ENCODE results near the gene STARD9. TPM values are rescaled to one million over a fixed set of nuclear protein-coding genes. Genes with fewer than 3 reads are reported as not detected.
A peak's percentile ranks its signal among the peaks of the same experiment; 100 is the strongest.

Gene STARD9
- total RNA-seq, 1 experiment from 2014 or later: 15.2 TPM

DNA sequence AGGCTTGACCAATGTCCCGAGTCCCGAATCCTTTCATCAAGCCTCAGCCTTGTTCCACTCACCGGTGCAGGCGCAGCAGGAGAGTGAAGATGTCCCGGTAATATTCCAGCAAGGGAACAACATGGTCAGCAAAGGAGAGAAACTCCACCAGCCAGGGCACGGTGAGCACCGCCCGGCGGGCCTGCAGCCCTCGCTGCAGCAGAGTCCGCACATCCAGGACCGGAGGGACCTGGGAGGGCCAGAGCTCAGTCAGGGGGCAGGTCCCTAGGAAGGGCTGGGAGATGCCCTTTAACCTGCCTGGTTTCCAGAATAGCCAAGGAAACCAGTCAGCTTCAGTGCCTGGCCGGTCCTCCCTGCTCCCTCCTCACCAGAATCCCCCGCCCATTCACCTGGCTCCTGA is 155.1 kb downstream of the STARD9 start:
- DNase-seq: no peak
- no peak overlapping the region for H3K27ac ChIP-seq
- H3K4me3 ChIP-seq: no peak overlapping the region
- H3K27me3 ChIP-seq: no peaks in the 10 kb centered on the region
- peaks cover 7% of the 10 kb centered on the region; the same call in 1 of the 2 replicates for H3K4me1 ChIP-seq
- peaks cover 70% of the 10 kb centered on the region for H3K36me3 ChIP-seq
- H3K9me3 ChIP-seq (replicated peaks): no peaks in the 10 kb centered on the region

DNA sequence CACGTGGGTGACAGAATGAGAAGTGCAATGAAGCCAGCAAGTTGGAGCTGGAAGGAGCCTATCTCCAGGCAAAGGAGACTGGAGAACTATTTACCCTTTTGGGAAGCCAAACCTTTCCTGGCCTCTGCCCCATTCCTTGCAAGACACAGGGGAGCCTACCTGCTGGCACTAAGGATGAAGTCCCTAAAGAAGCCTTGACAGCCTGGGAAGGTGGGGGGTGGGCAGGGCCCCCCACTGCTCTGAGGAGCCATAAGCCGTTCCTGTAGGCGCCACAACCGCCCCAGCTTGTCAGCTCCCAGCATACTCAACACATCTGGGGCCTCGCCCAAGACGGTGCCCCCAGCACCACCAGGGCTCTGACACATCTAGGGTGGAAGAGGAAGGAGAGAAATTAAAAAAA is 156.1 kb downstream of the STARD9 start:
- Histone ChIP-seq H3K9me3 (replicated peaks) (no peaks in the 10 kb centered on the region), H3K4me1 (peaks cover 10% of the 10 kb centered on the region; the same call in 1 of the 2 replicates), H3K36me3 (peaks cover 63% of the 10 kb centered on the region)

DNA sequence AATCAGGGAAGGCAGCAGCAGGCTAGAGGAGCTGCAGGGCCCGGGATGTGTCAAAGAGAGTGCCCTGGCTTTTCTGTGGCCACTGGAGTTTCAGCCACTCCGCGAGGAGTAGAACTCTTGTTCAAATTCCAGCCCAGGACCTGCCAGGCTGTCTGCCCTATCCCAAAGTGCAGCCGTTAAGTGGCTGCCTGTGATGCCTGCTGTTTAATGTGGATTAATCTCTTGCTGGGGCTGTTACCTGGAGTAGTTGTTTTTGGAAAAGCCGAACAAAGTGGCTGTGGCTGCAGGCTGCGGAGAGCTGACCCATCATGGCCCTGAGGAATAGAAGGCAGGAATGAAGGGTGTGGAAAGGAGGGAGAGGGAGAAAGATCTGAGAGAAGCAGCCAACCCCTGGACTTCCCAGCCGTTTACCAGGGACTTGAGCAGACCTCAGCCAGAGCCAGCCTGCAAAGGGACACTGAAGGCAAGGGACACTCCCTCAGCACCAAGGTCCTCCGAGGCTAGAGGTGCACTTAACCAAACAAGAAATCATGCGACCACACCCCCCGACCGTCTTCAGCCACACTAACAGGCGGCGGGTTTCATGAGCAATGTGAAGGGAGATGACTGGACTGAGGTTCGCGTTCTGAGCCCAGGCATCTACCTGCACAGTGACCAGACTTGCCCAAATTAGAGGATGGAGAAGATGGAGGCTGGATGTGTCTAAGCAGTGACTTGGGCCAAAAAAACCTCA is 156.9 kb downstream of the STARD9 start:
- DNase-seq: no peak
- no peak overlapping the region for H3K4me3 ChIP-seq
- H3K4me1 ChIP-seq: peaks cover 10% of the 10 kb centered on the region; the same call in 1 of the 2 replicates
- peaks cover 55% of the 10 kb centered on the region for H3K36me3 ChIP-seq
- H3K9me3 ChIP-seq (replicated peaks): no peaks in the 10 kb centered on the region
- H3K27ac ChIP-seq: no peak overlapping the region
- no peaks in the 10 kb centered on the region for H3K27me3 ChIP-seq

More for the DNA sequence above, 156.1 kb downstream of the STARD9 start:
- Histone ChIP-seq H3K27ac (no peak overlapping the region), H3K27me3 (no peaks in the 10 kb centered on the region), H3K4me3 (no peak overlapping the region)
- DNase-seq: no peak

DNA sequence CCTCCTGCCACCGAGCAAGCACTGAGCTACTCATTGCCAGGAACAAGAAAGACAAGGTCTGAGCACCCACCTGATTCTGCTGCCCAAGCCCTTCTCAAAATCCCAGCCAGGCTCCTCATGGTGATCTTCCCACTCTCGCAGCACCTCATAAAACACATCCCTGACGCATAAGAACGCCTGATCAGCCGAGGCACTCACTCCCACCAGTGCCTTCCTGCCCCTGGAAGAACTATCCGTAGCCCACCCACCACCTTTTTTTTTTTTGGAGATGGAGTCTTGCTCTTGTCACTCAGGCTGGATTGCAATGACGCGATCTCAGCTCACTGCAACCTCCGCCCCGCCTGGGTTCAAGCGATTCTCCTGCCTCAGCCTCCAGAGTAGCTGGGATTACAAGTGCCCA is 157.6 kb downstream of the STARD9 start:
- H3K36me3 ChIP-seq: peaks cover 47% of the 10 kb centered on the region
- H3K9me3 ChIP-seq (replicated peaks): no peaks in the 10 kb centered on the region
- H3K27ac ChIP-seq: no peak overlapping the region
- no peak for DNase-seq
- no peak overlapping the region for H3K4me3 ChIP-seq
- H3K27me3 ChIP-seq: no peaks in the 10 kb centered on the region
- peaks cover 10% of the 10 kb centered on the region; the same call in 1 of the 2 replicates for H3K4me1 ChIP-seq

DNA sequence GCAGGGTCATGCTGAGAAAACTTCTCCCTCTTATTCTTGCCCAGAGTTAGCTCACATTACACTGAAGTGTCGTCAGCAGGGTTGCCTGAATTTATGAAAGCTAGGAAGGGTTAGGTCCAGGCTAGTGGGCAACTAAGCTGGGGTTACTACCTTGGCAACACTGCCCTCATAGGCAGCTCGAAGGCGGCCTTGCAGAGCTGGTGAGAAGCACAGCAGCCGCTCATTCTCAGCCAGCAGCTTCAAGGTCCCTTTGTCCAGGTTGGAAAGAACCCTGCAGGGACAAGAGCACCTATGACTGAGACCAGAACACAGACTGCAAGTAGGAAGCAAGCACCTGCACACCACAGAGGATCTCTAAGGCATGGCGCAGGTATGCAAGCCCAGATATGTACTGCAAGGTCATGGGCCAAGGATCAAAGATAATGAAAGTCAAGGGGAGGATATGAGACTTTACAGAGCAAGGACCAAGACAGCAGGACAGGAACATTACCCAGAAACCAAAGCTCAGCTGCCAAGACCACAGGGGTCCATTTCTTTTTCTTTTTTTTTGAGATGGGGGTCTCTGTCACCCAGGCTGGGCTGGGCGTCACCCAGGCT is 158.8 kb downstream of the STARD9 start:
- Histone ChIP-seq H3K27me3 (no peaks in the 10 kb centered on the region), H3K4me3 (no peak overlapping the region), H3K4me1 (peaks cover 4% of the 10 kb centered on the region; the same call in 1 of the 2 replicates), H3K36me3 (peaks cover 40% of the 10 kb centered on the region), H3K9me3 (replicated peaks) (no peaks in the 10 kb centered on the region), H3K27ac (no peak overlapping the region)
- DNase-seq: no peak

DNA sequence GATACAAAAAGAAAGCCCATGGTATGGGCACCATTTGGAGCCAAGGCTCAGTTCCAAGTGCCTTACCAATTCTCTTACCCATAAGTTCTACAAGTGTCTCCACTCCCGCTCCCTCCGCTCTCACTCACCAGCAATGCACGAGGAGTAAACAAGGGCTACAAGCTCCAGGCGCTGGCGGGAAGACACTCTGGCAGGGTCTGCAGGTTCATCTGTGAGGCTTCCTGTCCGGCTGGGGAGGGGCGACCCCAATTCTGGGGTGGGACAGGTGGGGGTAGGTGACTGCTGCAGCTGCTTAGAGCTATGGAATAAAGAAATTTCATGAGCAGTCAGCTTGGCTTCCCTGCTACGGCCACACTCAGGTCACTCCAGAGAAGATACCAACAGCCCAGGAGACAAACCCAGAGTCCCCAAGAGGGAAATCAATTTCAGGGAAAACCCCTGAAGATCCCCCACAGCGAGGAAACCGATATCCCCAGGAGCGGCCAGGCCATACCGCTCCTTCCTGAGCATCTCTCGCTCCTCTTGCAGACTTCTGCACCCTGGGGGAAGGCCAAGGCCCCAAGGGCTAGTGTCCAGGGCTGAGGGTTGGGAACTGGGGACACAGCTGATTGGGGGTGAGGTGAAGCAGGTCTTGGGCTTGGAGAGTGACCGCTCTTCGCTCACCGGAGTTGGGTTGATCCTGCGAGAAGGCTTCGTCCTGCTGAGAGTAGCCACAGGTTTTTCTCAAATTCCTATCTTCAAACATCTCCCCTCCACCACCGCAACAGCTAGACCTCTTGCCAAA is 160.2 kb downstream of the STARD9 start:
- H3K4me1 ChIP-seq: peaks cover 4% of the 10 kb centered on the region; the same call in 1 of the 2 replicates
- H3K27me3 ChIP-seq: no peaks in the 10 kb centered on the region
- peak overlapping the region; percentile 86 for H3K4me3 ChIP-seq
- peaks cover 28% of the 10 kb centered on the region for H3K36me3 ChIP-seq
- no peaks in the 10 kb centered on the region for H3K9me3 ChIP-seq (replicated peaks)
- DNase-seq: no peak
- no peak overlapping the region for H3K27ac ChIP-seq

DNA sequence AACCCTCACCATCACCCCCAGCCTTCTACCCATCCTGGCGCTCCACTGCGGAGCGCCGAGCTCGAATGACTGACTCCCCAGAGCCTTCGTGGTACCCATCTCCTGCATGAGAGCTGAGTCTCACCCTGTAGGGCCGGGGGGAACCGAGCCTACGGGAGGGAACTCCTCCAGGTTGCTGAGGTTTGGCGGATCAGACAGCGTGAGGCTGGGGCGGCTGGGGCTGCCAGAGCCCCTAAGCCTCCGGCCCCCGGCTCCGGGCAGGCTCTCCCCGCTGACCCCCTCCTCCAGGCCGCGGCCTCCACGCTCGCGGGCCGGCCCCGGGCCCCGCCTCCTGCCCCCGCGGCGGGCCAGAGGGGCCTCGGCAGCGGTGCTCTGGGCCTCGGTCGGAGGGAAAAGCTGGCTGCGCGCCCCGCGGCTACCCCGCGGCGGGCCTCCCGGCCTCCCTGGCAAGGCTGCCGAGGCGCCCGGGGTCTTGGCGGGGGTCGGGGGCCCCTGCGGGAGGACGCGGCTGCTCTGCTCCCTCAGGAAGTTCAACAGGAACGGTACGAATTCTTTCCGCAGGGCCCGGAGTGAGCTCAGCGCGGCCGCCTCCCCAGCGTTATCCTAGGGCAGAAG is 160.9 kb downstream of the STARD9 start:
- peak overlapping the region; percentile 86 for H3K4me3 ChIP-seq
- H3K9me3 ChIP-seq (replicated peaks): no peaks in the 10 kb centered on the region
- peak overlapping the region; percentile 19; the same call in 1 of the 2 replicates for H3K27ac ChIP-seq
- DNase-seq: peak; percentile 32 to 34
- peaks cover 21% of the 10 kb centered on the region for H3K36me3 ChIP-seq
- no peaks in the 10 kb centered on the region for H3K27me3 ChIP-seq
- peaks cover 4% of the 10 kb centered on the region; the same call in 1 of the 2 replicates for H3K4me1 ChIP-seq

DNA sequence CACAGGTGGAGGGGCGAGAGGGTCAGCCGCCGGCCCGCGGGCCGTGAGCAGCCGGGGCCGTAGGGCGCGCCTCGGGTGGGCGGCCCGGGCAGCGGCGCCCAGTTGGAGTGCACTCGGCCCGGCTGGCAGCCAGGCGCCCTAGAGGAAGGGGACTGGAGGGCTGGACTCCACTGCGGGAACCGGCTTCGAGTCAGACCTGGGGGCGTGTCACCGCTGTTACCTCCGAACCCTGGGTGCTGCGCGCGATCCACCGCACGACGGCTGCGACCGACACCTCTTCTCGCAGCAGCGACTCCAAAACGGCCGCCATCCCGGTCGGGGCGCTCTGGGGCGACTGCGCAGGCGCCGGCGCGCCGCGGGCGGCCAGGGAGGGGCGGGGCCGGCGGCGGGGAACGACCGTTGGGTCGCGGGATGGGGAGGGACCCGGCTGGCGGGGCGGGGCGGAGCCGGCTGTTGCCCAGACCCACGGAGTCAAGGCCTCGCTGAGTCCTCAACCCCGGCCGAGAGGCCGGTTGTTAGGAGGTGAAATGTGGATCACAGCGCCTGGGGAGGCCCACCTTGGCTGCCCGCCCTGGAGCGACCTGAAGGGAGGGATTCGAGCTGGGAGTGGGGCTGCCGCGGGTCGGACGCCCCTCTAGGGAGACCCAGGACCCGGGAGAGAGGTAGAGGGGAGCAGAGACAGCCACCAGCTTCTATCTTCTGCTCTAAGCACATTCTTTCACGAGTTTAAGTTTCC is 161.6 kb downstream of the STARD9 start, which contains the start of gene CDAN1:
CDAN1 (minus strand) TSS at position 336 of the 736 bp plus-strand sequence; CDS start at position 310, 26 bp downstream.
- DNase-seq: peak; percentile 93
- Histone ChIP-seq H3K36me3 (peaks cover 14% of the 10 kb centered on the region), H3K27me3 (no peaks in the 10 kb centered on the region), H3K4me1 (peaks cover 4% of the 10 kb centered on the region; the same call in 1 of the 2 replicates), H3K4me3 (peak within 1 kb of the TSS; percentile 86), H3K9me3 (replicated peaks) (no peaks in the 10 kb centered on the region), H3K27ac (peak within 1 kb of the TSS; percentile 70)

DNA sequence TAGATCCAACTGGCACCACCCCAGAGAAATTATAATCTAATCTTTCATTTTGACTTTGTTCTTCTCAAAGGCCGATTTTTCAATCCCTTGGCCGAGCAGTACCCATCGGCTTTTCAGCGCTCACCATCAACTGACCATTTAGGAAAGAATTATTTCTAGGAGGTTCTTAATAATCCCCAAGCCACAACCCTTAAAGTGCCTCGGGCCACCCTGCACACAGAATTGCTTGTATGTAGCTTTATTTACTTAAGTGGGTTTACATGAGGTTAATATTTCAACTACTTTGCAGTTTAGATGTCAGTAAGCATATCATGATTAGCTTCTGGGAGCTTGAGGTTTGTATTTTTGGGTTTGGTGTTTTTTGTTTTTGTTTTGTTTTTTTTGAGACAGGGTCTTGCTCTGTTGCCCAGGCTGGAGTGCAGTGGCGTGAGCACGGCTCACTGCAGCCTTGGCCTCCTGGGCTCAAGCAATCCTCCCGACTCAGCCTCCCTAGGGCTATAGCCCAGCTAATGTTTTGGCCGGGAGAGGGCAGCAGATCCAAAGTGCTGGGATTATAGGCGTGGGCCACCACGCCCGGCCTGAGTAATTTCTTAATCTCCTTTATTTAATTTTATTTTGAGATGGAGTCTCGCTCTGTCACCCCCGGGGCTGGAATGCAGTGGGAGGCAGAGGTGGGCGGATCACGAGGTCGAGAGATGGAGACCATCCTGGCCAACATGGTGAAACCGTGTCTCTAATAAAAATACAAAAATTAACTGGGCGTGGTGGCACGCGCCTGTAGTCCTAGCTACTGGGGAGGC is 162.3 kb downstream of the STARD9 start:
- H3K27me3 ChIP-seq: no peaks in the 10 kb centered on the region
- DNase-seq: no peak
- H3K4me1 ChIP-seq: peaks cover 4% of the 10 kb centered on the region; the same call in 1 of the 2 replicates
- peak overlapping the region; percentile 70 for H3K27ac ChIP-seq
- peak overlapping the region; percentile 86 for H3K4me3 ChIP-seq
- H3K9me3 ChIP-seq (replicated peaks): no peaks in the 10 kb centered on the region
- peaks cover 9% of the 10 kb centered on the region; the same call in 1 of the 2 replicates for H3K36me3 ChIP-seq

DNA sequence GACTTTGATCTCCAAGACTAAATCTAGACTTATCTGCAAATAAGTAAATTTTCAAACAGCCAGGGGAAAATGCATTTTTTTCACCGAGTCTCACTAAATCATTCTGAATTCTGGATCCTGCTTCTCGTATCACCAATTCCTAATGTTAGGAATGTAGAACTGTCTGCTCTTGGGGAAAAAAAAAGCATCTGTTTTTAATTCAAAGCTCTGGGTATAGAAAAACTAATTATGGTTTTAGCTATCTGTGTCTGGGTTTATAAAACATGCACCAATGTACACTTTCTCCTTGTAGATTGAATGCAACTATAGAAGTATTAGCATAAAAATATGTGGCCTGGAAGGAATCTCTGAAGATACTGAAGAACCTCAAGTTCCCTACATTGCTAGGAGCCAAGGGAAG is 166.3 kb downstream of the STARD9 start:
- H3K27ac ChIP-seq: no peak overlapping the region
- no peaks in the 10 kb centered on the region for H3K27me3 ChIP-seq
- no peak for DNase-seq
- H3K36me3 ChIP-seq: 0 out of 2 replicates have a peak, but pooled peaks cover 2% of the 10 kb centered on the region
- H3K4me3 ChIP-seq: no peak overlapping the region
- no peaks in the 10 kb centered on the region for H3K9me3 ChIP-seq (replicated peaks)
- H3K4me1 ChIP-seq: no peaks in the 10 kb centered on the region

DNA sequence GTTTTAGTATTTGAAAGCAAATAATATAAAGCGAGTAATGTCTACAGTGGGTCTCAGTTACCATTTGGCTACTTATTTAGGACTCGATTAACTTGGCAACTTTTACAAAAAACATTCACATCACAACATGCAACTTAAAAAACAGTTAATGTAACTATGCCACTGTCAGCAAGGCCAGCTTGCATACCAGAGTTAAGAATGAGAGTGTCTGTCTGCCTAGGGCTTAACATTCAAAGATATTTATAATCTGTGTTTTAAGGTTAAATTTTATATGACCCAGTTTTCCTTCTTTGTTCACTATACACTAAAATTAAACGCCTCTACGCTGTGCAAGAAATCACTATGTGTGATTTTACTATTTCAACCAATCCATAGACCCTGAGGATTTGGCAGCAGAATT is 166.7 kb downstream of the STARD9 start:
- no peaks in the 10 kb centered on the region for H3K9me3 ChIP-seq (replicated peaks)
- H3K4me3 ChIP-seq: no peak overlapping the region
- H3K36me3 ChIP-seq: 0 out of 2 replicates have a peak, but pooled peaks cover 2% of the 10 kb centered on the region
- no peak overlapping the region for H3K27ac ChIP-seq
- H3K27me3 ChIP-seq: no peaks in the 10 kb centered on the region
- DNase-seq: no peak
- H3K4me1 ChIP-seq: no peaks in the 10 kb centered on the region

DNA sequence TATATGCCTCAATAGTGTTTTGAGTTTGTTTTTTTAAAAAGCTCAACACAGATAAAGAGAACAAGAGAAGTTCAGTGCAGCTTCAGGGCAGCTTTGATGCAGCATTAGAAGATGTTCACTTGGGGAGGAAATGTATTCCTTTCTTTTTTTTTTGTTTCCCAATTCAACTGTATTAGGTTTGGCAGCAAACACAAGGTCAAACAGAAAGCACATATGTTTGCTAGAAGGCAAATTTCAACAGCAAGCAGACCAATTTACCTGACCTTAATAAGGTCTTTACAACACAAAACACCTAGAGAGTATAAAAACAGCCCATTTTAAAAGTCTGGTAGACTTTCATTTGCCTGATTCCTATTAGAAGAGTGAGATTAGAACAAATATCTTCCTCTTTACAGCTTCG is 168.8 kb downstream of the STARD9 start:
- H3K9me3 ChIP-seq (replicated peaks): no peaks in the 10 kb centered on the region
- H3K27ac ChIP-seq: no peak overlapping the region
- DNase-seq: no peak
- 0 out of 2 replicates have a peak, but pooled peaks cover 2% of the 10 kb centered on the region for H3K36me3 ChIP-seq
- no peak overlapping the region for H3K4me3 ChIP-seq
- H3K27me3 ChIP-seq: no peaks in the 10 kb centered on the region
- no peaks in the 10 kb centered on the region for H3K4me1 ChIP-seq

DNA sequence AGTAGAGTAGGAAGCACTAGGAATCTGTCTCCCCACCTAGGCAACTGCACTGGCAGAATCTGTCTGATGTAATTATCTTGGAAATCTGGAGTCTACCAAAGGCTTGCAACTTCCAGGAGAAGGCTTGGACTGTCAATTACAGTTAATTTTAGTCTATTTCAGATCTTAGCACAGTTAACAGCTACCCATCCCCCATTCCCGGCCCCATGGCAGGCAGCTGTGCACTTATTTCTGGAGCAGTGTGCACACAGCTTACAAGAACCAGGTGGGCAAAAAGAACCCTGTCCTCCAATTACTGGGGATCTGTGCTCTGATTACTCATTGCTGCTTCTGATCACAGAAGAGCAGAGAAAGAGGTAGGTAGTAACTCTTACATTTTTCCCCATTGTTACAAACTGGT is 173.9 kb downstream of the STARD9 start:
- Histone ChIP-seq H3K4me3 (no peak overlapping the region), H3K36me3 (no peaks in the 10 kb centered on the region; the same call in none of the 2 replicates), H3K4me1 (no peaks in the 10 kb centered on the region), H3K27me3 (no peaks in the 10 kb centered on the region), H3K9me3 (replicated peaks) (peaks cover 2% of the 10 kb centered on the region; the same call in 1 of the 2 replicates), H3K27ac (no peak overlapping the region)
- DNase-seq: no peak
